Embryonic facial prominence (tissue), 1 donor: Measurements from ENCODE around the gene ITK.

Experiments used
- DNase-seq: peaks from one replicate; pipeline ENCODE4 v3.0.0-alpha.2; 2016; ENCODE audit errors: extremely low spot score

ITK gene

GRCh38 chr5:157280927-157281326 lies 100.3 kb downstream of the ITK start:
- DNase-seq: no peak

GRCh38 chr5:157282150-157282549 lies 101.5 kb downstream of the ITK start:
- no peak for DNase-seq

GRCh38 chr5:157283434-157283833 lies 102.8 kb downstream of the ITK start:
- no peak for DNase-seq

- DNase-seq: no peak
Observed at GRCh38 chr5:157284458-157285212, 104.0 kb downstream of the ITK start.

GRCh38 chr5:157285310-157286035 lies 104.8 kb downstream of the ITK start:
- DNase-seq: no peak

- no peak for DNase-seq
Observed at GRCh38 chr5:157286761-157287211, 106.1 kb downstream of the ITK start.

GRCh38 chr5:157288405-157289163 lies 107.9 kb downstream of the ITK start:
- no peak for DNase-seq

- no peak for DNase-seq
Observed at GRCh38 chr5:157289164-157289819, 108.7 kb downstream of the ITK start.

- no peak for DNase-seq
Observed at GRCh38 chr5:157290156-157290980, 109.7 kb downstream of the ITK start.

GRCh38 chr5:157290981-157291711 lies 110.5 kb downstream of the ITK start:
- no peak for DNase-seq

GRCh38 chr5:157292599-157292998 lies 112.0 kb downstream of the ITK start:
- DNase-seq: no peak

GRCh38 chr5:157294407-157295091 lies 113.9 kb downstream of the ITK start:
- DNase-seq: no peak

- DNase-seq: no peak
Observed at GRCh38 chr5:157295247-157295646, 114.6 kb downstream of the ITK start.

- DNase-seq: no peak
Observed at GRCh38 chr5:157300564-157300963, 119.9 kb downstream of the ITK start.

- no peak for DNase-seq
Observed at GRCh38 chr5:157301066-157301465, 120.4 kb downstream of the ITK start.

- DNase-seq: no peak
Observed at GRCh38 chr5:157303023-157303422, 122.4 kb downstream of the ITK start.

GRCh38 chr5:157303667-157304327 lies 123.2 kb downstream of the ITK start:
- DNase-seq: no peak
